NT2/D1 (cell line): ENCODE measurements around the gene PCSK1.

Source experiments
- DNase-seq: peaks from one replicate; pipeline ENCODE4 v3.0.0-alpha.2; 2011; ENCODE audit warnings: low read depth, low spot score
- H3K27me3 ChIP-seq: 2 replicates; pipeline ENCODE4 v1.6.0; 2011; ENCODE audit warnings: mild to moderate bottlenecking; ENCODE audit not compliant: insufficient read length, insufficient read depth
- H3K36me3 ChIP-seq: 2 replicates; pipeline ENCODE4 v1.6.1; 2011; ENCODE audit warnings: mild to moderate bottlenecking, low read length, mixed read lengths; ENCODE audit not compliant: insufficient read depth, insufficient read length
- H3K4me1 ChIP-seq: 2 replicates; pipeline ENCODE4 v1.5.1; 2011; ENCODE audit not compliant: insufficient read depth, insufficient read length
- H3K4me3 ChIP-seq: 2 replicates; pipeline ENCODE4 v1.5.1; 2011; ENCODE audit warnings: low read depth; ENCODE audit not compliant: insufficient read length
- H3K9ac ChIP-seq: 2 replicates; pipeline ENCODE4 v1.6.0; 2011; ENCODE audit warnings: low read depth; ENCODE audit not compliant: insufficient read length
- H3K9me3 ChIP-seq: 2 replicates; pipeline ENCODE4 v1.5.1; 2011; ENCODE audit warnings: mild to moderate bottlenecking, low read length; ENCODE audit not compliant: insufficient read depth
- SUZ12 ChIP-seq: IDR thresholded peaks from 2 replicates; pipeline ENCODE4 v1.6.1; 2011; ENCODE audit not compliant: insufficient read length, insufficient read depth; ENCODE audit errors: extremely low read depth
- YY1 ChIP-seq: IDR thresholded peaks from 2 replicates; pipeline ENCODE4 v1.6.1; 2011; ENCODE audit not compliant: insufficient read length, insufficient read depth
- ZNF274 ChIP-seq: IDR thresholded peaks from 2 replicates; pipeline ENCODE4 v1.6.1; 2011; ENCODE audit warnings: mild to moderate bottlenecking, low read depth, low read length

The PCSK1 gene

DNA sequence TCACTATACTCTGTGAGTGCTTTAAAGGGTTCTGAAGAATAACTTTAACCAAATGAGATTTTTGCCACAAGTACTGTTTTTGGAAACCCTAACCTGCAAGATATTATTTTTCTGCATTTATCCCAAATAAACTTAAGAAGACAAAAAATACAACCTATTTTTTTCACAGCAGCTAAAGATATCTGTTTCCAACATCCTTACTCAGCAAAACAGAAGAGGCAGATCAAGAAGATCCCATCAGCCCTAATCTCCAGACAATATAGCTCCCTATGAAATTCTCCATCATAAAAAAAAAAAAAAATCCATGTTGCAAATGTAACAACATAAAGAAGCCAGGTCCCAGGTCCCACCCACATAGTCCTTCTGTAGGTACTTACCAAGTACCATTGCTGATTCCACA is 7.6 kb downstream of the PCSK1 start:
- H3K36me3 ChIP-seq, result no peaks in the 10 kb centered on the region
- H3K27me3 ChIP-seq, result peaks cover 10% of the 10 kb centered on the region
- H3K4me1 ChIP-seq, result no peaks in the 10 kb centered on the region
- no peak for TF ChIP-seq ZNF274
- TF ChIP-seq SUZ12, result no peak
- TF ChIP-seq YY1, result no peak
- H3K9me3 ChIP-seq, result no peaks in the 10 kb centered on the region
- H3K9ac ChIP-seq, result no peak overlapping the region
- H3K4me3 ChIP-seq, result no peak overlapping the region
- DNase-seq, result no peak

DNA sequence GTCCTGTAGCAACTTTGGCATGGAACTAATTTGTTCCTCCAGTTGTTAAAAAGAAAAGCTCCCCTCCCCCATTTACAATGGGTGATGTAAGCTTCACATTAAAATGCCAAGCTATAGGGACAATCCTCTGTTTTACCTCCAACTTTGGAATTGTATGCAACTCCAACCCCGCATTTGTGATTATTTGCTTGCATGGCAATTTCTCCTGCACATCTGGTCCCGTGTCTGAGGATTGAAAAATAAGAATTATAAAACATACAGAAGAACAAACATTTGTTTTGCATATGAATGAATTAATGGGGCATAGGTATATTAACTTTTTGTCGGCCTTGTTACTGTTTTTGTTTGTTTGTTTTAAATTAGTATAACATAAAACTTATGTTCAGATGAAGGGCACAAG is 17.2 kb downstream of the PCSK1 start:
- TF ChIP-seq SUZ12 (no peak), YY1 (no peak), ZNF274 (no peak)
- no peaks in the 10 kb centered on the region for H3K36me3 ChIP-seq
- DNase-seq, result no peak
- H3K4me1 ChIP-seq, result no peaks in the 10 kb centered on the region
- no peak overlapping the region for H3K9ac ChIP-seq
- no peaks in the 10 kb centered on the region for H3K9me3 ChIP-seq
- H3K27me3 ChIP-seq, result no peaks in the 10 kb centered on the region
- no peak overlapping the region for H3K4me3 ChIP-seq

GRCh38 chr5:96412868-96413449 is 20.1 kb downstream of the PCSK1 start:
- no peak overlapping the region for H3K4me3 ChIP-seq
- H3K36me3 ChIP-seq, result no peaks in the 10 kb centered on the region
- DNase-seq, result no peak
- no peak for TF ChIP-seq ZNF274
- TF ChIP-seq SUZ12, result no peak
- TF ChIP-seq YY1, result no peak
- no peaks in the 10 kb centered on the region for H3K4me1 ChIP-seq
- H3K27me3 ChIP-seq, result no peaks in the 10 kb centered on the region
- H3K9ac ChIP-seq, result no peak overlapping the region
- no peaks in the 10 kb centered on the region for H3K9me3 ChIP-seq

DNA sequence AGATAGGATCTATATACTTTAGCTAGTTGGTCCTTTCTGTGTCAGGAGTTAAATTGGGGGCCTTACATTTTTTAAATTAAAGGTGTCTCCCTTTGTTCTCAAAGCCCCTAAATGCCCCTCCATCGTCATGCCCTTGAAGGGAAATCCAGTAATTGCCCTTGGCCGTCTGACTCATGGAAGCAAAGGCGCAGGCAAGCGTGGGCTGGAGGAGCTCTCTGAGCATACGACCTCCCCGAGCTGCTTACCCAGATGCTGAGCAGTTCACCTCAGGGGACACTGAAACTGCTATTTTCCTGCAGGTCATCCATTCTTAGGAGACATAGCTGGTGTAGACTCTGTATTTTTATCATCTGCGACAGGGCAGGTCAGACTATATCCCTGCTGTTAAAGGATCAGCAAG is 23.0 kb downstream of the PCSK1 start:
- DNase-seq, result no peak
- H3K9ac ChIP-seq, result no peak overlapping the region
- no peaks in the 10 kb centered on the region for H3K9me3 ChIP-seq
- TF ChIP-seq ZNF274 (no peak), YY1 (no peak), SUZ12 (no peak)
- no peaks in the 10 kb centered on the region for H3K36me3 ChIP-seq
- no peaks in the 10 kb centered on the region for H3K27me3 ChIP-seq
- H3K4me1 ChIP-seq, result no peaks in the 10 kb centered on the region
- no peak overlapping the region for H3K4me3 ChIP-seq

- Histone ChIP-seq H3K27me3 (no peaks in the 10 kb centered on the region), H3K4me1 (no peaks in the 10 kb centered on the region), H3K4me3 (no peak overlapping the region), H3K9ac (no peak overlapping the region), H3K36me3 (no peaks in the 10 kb centered on the region), H3K9me3 (no peaks in the 10 kb centered on the region)
- DNase-seq, result no peak
- TF ChIP-seq YY1, result no peak
- TF ChIP-seq SUZ12, result no peak
- no peak for TF ChIP-seq ZNF274
Observed at GRCh38 chr5:96408841-96409538, 24.1 kb downstream of the PCSK1 start.

DNA sequence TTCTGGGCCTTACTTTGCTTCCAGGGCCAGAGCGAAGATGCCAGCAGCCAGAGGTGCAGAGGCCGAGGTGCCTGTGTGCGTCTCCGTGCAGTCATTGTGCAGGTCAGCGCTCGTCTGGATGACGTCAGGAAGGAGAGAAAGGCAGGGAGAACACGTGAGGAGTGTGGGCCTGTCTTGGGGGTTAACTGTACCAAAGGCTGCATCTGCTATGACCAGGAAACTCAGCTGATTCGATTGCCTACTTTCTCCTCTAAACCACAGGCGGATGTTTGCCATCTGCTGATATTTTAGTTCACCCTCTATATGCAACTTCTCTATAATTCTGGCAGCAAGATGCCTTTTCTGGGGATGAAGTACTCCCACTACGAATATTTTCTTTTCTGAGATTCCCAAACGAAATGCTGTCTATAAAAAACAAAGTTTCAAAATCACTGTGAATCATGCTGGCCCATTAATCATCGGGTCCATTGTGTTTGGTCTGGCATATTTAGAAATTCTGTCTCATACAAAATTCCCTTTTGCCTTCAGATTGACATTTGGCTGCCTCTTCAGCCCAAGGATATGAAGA is 24.8 kb downstream of the PCSK1 start:
- Histone ChIP-seq H3K36me3 (no peaks in the 10 kb centered on the region), H3K9me3 (no peaks in the 10 kb centered on the region), H3K4me1 (no peaks in the 10 kb centered on the region), H3K9ac (no peak overlapping the region), H3K4me3 (no peak overlapping the region), H3K27me3 (no peaks in the 10 kb centered on the region)
- no peak for DNase-seq
- no peak for TF ChIP-seq SUZ12

- no peak for DNase-seq
- TF ChIP-seq ZNF274 (no peak), YY1 (no peak), SUZ12 (no peak)
- Histone ChIP-seq H3K9ac (no peak overlapping the region), H3K4me3 (no peak overlapping the region), H3K36me3 (no peaks in the 10 kb centered on the region), H3K9me3 (no peaks in the 10 kb centered on the region), H3K4me1 (no peaks in the 10 kb centered on the region), H3K27me3 (no peaks in the 10 kb centered on the region)
Observed at GRCh38 chr5:96407436-96407835, 25.6 kb downstream of the PCSK1 start.
